ENCODE data around the gene ST14.

DNA sequence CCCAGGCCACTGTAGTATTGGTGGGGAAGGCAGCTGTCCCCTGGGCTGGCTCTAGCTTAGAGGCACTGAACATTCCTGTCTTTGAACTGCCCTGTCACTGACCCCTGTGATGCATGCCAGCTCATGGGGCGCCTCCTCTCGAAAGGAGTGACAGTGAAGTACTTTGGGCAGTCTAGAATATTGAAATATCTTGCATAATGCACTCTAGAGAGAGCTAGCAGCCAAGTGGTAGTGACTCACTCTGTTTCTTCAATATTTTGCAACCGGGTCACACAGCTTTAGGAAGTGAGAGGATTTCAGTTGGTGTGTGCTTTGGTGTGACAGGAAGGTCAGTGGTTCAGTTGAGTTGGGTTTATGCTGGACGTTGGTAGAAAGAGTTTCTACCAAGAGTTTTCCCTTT is 35.5 kb upstream of the ST14 start:
- TF ChIP-seq, protein P1, sequence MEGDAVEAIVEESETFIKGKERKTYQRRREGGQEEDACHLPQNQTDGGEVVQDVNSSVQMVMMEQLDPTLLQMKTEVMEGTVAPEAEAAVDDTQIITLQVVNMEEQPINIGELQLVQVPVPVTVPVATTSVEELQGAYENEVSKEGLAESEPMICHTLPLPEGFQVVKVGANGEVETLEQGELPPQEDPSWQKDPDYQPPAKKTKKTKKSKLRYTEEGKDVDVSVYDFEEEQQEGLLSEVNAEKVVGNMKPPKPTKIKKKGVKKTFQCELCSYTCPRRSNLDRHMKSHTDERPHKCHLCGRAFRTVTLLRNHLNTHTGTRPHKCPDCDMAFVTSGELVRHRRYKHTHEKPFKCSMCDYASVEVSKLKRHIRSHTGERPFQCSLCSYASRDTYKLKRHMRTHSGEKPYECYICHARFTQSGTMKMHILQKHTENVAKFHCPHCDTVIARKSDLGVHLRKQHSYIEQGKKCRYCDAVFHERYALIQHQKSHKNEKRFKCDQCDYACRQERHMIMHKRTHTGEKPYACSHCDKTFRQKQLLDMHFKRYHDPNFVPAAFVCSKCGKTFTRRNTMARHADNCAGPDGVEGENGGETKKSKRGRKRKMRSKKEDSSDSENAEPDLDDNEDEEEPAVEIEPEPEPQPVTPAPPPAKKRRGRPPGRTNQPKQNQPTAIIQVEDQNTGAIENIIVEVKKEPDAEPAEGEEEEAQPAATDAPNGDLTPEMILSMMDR (tag by site-specific recombination; IDR thresholded peaks at IDR 0.05), result no peak
- TF ChIP-seq ZNF433 (tag by site-specific recombination; IDR thresholded peaks at IDR 0.05; ENCODE audit: low read depth), result no peak
- no peak for TF ChIP-seq ZNF626 (tag by site-specific recombination; IDR thresholded peaks at IDR 0.05)
- no peak for TF ChIP-seq WT1 (tag by site-specific recombination; IDR thresholded peaks at IDR 0.05)
- TF ChIP-seq ZNF133 (tag by site-specific recombination; IDR thresholded peaks at IDR 0.05), result no peak
- TF ChIP-seq ZNF623 (tag by site-specific recombination; IDR thresholded peaks at IDR 0.05), result no peak
